Hematopoietic multipotent progenitor cell treated with erythropoietin and hydrocortisone succinate and interleukin-3 and kit ligand, for 8 days (in vitro differentiated cells): ENCODE measurements around the gene MEOX1.

Experiments used
- DNase-seq: peaks from one replicate; pipeline ENCODE4 v3.0.0-alpha.2; 2015

MEOX1 gene

DNA sequence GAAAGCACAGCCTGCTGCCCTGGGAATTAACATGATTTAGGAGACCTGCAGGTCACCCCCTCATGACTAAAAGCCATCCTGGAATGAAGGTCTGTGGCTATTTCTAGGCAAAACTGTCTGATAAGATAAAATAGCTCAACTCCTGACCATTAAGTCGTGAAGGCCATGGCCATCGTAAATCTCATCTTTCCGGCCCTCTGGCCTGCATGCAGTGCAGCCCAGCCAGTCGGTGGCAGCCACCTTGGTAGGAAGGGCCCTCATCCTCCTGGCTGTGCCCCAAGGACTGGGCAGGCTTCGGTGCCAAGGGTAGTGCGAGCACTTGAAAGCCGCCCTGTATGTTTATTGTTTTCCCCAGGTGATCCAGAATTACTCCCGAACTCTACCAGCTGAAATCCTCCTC is 18.2 kb upstream of the MEOX1 start:
- DNase-seq: no peak

DNA sequence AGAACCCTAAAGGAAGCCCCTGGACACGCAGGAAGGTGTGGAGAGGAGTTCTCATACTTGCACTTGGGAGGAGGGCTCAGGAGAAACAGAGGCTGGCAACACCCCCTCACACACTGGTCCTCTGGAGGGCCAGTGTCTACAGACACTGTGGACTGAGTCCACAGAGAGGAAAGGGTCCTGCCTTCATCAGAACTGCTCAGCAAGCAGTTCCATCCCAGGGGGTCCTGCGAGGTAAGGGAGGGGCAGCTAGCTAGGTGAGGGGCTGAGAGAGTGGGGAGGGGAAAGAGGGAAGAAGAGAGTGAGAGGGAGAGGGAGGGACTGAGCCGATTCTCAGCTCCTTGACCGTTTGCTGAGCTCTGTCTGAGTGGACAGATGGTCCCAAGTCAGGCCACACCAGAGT is 17.7 kb upstream of the MEOX1 start:
- DNase-seq: no peak

DNA sequence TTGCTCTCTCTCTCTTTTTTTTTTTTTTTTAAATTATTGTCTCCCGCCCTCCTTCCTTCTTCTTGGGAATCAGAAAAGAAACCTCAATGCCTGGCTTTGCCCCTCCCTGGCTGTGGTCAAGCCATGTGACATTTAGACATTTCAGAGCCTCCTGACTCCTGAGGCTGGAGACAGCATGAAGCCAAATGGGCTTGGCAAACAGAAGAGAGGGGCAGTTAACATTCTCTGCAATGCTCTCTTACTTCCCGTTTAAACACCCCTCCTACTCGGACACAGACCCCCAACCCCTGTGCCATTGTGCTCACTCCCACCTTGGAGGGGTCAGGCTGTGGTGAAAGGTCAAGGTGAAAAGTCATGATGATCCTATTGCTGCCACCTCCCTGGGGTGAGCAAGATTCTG is 14.7 kb upstream of the MEOX1 start:
- peak; percentile 13 for DNase-seq

DNA sequence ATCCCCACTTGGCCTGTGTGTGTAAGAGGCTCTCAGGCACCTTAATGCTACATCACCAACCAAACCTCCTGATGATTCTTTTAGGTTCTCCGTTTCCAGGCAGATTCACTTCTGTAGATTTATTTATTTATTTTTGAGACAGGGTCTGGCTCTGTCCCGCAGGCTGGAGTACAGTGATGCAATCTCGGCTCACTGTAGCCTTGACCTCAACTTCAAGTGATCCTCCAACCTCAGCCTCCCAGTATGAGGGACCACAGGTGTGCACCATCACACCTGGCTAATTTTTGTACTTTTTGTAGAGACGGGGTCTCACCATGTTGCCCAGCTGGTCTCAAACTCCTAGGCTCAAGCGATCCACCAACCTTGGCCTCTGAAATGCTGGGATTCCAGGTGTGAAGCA is 12.7 kb upstream of the MEOX1 start:
- DNase-seq: no peak

DNA sequence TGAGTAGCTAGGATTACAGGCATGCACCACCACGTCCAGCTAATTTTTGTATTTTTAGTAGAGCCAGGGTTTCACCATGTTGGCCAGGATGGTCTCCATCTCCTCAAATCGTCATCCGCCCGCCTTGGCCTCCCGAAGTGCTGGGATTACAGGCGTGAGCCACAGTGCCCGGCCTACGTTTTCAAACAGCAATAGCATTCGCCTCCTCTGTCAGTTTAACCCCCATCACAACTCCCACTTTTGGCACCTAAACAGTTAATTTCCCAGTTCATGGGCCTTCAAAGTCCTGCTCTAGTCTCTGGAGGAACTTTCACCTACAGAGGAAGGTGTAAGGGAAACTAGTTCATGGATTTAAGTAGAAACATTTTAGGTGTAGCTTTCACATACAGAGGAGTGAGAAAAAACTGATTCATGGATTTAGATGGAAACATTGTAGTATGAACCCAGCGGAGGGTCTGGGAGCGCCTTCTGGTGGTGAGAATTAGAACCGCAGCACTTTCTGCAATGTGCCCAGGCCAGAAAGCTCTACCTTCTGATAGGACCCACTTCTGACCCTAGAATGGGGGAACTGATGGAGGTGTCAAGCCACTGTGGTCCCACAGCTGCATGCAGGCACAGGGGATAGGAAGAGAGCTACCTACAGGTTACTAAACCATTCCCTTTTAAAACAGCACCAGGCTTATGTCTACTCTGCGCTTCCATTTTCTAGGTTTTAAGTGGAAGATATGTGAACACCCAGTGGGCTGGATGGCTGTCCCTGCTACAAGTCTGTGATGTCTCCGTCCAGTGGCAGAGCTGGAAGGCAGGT is 12.0 kb upstream of the MEOX1 start:
- DNase-seq: peak; percentile 51

DNA sequence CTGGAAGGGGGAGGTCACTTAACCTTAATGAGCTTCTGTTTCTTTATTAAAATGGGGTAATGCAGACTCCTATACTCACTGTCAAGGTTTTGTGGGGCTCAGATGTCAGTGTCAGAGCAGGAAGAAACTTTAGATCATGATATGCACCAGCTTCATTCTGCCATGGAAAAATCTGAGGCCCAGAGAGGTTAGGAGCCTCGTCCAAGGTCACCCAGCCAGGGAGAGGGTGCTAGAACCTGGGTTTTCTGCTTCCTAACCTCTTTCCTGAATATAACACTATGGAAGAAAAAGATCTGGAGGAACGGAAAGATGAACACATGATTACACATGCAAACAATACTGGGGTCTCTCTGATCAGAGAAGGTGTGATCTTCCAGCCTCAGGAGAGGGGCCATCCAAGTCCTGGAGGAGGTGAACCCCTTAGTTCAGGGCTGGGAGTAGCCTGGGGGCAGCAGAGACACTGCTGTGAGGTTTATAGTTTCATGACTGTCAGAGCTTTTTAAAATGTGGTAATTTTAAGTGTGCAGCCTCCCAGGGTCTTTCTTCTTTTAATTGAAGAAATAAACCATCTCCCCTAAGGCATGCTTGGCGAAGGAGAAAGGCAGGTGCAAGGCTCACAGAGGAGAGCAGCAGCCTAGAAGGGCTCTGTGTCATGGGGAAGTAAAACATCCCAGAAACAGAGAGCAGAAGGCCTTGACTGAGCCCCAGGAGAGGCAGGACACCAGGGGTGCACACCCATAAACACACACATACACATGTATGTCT is 10.2 kb upstream of the MEOX1 start:
- DNase-seq: no peak

DNA sequence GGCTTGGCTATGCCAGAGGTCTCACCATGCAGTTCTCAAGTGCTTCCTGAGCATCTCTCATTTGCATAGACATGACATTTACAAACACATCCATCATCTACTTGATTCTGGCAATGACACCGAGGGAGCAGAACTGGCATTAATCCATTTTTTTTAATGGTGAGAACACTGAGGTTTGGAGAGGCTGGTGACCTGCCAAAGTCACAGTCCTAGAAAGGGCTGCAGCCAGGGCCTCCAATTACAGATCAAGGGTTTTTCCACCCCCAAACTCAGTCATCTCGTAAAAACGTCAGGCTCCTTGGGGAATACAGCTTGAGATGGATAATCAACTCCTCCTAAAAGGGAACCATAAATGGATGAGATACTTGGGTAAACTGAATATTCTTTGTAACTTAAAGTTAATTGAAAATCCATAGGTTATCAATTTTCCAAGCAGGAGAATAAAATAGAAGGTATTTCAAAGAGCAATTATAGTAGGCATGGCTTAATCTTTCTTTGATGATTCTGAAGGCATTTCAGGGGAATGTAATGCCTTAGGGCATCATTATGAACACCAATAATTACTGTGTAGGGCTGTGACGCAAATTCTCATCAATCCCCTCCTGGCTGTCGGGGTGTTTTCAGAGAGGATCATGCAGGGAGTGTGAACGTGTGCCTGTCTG is 9.4 kb upstream of the MEOX1 start:
- DNase-seq: no peak

DNA sequence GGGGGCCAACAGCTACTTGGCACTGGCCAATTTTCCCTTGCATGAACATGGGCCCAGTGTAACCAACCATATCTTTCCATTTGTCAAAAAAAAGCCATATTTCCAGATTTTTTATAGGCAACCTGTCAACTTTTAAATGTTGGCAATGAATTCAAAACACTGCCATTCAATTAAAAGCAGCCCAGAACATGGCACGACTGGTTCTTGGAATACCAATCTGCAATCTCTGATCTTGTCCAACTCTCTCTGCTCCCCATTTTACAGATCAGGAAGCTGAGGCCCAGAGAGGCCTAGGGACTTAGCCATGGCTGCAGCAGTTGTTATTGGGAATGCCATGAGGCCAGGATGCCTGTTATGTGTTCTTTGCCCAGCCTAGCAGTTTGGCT is 8.9 kb upstream of the MEOX1 start:
- DNase-seq: no peak

DNA sequence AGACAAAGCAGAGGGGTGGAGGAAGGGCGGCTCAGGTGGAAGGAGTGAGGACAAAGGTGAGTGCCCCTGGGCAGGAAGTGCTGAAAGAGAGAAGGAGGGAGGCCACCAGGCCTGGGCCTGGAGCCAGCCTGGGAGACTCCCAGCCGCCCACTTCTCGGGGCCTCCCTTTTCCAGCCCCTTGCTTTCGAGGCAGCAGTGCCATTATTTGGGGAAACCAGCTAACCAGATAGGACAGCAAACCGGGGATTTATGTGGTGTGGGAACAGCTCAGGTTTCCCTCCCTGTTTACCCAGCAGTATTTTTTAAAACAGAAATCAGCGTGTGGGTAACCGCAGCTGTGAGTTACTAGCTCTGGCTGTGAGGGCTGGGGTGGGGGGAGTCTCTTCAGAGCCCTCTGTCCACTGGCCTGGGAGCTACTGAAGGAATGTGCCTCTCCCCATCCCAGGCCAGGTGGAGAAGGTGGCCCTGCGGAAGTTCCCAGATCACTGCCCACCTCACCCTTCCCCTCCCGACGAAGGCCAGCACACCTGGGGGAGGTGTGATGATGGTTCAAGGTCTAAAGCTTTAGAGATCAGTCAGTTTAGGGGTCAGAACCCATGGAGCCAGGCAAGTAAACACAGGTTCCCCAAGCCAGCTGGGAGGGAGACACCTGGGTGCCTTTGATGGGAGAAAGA is 8.4 kb upstream of the MEOX1 start:
- no peak for DNase-seq

DNA sequence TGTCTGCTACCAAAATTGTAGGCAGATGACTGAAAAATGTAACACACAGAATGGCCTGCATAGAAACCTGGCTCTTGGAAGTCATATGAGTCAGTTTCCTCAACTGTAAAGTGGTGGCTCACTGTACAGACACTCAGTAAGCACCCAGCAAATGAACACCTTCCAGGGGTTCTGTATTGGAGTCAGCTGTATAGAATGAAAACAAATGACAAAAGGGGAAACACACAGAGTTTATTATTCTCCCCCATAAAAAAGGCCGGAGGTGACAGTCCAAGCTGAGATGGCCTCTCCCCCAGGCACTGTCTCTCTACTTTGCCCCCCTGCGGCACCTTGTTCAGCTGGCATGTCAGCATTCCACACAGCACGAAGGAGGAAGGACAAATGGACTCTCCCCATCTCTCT is 6.2 kb upstream of the MEOX1 start:
- DNase-seq: no peak

DNA sequence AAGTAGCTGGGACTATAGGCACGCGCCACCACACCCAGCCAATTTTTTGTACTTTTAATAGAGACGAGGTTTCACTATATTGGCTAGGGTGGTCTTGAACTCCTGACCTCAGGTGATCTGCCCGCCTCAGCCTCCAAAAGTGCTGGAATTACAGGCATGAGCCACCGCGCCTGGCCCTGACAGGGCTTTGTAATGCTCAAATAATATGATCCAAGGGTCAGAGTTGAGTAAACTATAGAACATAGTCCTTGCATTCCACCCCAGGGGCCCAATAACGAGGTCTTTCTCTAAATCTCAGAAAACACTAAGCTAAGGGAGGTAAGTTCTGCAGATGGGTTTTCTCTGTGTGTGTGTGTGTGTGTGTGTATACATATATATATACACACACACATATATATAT is 5.8 kb upstream of the MEOX1 start:
- DNase-seq: no peak

DNA sequence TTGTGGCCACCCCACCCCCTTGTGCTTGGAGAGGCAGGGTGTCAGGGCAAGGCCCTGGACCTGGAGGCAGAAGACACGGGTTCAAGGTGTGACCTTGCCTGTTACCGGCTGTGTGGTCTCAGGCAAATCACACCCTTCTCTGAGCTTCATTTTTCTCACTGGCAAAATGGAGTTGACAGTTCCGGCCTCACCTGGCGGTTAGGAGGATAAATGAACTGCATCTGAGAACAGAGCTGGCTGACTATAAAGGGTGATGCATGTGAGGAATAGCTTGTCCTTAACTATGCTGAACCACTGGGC is 4.2 kb upstream of the MEOX1 start:
- DNase-seq: no peak

DNA sequence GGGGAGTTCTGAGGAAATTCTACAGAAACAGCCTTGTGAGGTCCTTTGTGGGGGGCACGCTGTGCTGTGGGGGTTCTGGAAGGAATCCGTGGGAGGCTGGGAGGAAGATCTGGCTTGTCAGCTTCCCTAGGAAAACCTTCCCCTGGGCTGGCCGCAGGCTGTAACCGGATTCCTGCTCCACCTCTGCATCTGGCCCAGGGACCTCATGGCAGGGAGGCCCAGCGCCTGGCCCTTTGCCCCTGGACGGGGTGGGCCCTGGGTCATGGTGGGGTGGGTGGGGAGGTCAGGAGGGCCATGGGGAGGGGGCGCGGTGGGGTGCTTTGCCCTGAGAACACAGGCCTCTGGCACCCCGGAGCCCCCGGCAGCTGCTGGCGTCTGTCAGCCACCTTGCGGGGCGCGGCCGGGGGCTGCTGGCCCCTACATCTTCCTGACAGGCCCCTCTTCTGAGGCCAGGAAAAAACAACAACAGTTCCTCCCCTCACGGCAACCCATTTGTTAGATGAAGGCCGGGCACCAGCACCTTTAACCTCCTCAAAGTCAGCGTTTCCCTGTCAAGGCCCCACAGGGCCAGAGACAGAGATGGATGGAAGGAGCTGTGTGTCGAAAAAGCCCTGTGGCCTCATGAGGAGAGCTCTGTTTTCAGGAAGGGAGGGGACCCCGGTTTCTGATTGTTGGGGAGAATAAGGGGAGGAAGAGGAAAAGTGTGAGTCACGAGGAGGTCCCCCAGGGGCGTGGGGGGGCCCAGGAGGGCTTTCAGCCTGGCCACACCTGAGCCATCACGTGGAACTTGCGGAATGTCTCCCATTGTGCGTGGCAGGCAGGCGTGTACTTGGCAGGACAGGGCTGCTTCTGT is 3.6 kb upstream of the MEOX1 start:
- no peak for DNase-seq

DNA sequence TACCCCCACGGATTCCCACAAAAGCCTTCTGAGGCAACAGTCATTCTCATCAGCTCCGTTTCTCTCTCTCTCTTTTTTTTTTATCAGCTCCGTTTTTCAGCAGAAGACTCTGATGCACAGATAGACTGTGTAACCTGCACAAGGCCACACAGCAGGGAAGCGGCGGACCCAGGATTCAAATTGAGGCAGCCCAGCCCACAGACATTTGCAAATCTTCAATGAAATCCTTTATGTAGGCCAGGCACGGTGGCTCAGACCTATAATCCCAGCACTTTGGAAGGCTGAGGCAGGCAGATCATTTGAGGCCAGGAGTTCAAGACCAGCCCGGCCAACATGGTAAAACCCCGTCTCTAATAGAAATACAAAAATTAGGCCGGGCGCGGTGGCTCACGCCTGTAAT is 2.4 kb upstream of the MEOX1 start:
- DNase-seq: no peak

DNA sequence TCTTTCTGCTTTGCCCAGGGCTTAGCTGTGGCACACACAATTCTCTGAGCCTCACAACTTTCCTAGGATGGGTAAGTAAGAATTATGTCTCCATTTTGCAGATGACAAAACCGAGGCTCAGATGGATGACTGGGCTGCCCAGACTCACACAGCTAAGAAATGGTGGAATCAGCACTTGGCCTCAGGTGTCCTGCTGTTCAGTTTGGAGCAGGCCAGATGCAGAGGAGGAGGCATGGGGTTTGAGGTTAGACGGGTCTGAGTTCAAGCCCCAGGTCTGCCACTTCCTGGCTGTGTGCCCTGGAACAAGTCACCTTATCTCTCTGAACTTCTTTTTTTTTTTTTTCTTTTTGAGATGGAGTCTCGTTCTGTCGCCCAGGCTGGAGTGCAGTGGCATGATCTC is 1.7 kb upstream of the MEOX1 start:
- DNase-seq: no peak

DNA sequence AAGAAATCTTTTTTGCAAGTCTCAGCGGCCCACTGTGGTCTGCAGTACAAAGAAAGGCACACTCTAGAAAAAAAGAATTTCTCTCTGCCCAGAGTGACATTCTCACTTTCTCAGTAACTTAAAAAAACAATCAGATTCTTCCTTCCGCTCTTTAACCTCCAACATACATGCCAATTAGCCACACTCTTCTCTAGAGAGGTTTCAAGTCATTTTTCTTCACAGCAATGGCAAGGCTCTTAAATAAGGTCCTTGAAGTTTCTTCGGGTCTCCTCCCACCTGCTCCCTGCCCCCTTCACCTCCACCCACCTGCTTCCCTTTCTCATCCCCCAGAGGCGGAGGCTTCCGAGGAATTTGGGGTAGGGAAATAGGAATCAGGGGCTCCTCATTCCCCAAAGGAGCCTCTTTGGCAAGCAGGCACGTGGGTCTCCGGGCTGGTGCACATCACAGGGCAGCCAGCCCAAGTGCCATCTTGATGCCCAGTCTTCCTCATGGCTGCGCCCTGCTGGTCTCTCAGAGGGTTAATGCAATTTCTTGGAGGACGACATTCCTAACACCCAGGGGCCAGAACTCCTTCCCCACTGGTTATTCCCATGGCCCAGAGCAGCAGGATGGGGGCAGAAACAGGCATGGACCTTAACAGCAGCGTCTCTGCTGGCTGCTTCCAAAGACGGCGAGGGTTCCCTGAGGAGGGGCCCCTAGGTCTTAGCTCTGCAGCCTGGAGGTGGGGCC is 855 bp upstream of the MEOX1 start:
- DNase-seq: no peak

DNA sequence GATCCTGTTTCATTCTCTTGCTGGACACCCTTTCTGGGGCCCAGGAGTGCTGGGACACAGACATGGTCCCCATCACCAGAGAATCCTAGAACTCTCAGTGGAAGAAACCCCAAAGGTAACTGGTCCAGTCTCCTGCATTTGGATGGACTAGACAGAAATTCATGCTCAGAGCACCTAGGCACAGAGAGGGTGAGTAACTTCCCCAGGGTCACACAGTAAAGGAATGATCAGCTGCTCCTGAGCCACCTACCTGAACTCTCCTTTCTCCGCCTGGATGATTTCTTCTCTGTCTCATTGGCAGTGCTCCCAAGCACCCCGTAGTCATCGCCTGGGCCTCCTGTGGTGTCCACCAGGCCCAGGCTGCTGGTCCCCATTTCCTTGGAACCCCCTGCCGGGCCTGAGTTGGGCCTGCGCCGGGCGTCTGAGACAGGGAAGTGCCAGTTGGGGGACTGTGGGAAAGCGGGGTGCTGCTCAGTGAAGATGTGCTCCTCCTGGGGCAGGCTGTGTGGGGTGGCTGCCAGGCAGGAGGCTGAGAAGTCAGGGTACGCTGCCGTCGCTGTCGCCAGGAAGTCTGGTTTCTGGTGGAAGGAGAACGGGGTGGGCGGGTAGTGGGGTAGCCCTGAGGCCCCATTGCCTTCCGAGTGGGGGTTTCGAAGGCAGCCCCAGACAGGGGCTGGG is 767 bp downstream of the MEOX1 start:
- no peak for DNase-seq

DNA sequence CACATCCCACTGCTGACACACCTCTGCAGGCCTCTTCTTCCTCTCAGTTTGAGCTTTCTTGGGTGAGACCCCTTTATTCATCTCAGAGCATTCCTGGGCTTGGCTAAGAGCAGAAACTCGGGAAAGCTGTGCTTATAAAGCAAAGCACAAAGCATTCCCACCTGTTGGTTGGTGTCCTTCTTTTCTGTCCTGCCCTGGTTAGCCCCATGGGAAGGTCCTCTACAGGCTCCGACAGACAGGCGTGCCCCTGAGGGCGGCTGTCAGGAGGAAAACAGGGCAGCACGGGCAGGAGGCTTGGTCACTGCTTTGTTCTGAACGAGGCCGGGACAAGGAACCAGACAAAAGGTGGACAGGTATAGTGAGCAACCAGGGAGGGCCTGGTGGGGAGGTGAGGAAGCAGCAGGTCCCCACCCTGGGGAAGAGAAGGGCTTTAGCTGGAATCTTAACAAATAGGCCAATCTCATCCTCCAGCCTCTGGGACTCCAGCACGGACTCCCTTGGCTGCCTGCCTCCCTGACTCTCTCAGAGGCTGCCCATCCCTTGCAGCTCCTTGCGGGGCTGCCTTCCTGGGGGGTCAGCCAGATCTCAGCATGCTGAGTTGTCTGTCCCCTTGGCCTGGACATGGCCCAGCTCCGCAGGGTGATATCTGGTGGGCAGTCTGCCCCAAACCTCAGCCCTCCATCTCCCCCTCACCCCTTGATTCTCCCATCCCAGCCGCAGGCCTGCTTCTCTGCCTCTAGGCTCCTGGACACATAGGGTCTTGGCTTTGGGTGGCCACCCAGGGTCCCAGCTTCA is 1.7 kb downstream of the MEOX1 start:
- DNase-seq: no peak

DNA sequence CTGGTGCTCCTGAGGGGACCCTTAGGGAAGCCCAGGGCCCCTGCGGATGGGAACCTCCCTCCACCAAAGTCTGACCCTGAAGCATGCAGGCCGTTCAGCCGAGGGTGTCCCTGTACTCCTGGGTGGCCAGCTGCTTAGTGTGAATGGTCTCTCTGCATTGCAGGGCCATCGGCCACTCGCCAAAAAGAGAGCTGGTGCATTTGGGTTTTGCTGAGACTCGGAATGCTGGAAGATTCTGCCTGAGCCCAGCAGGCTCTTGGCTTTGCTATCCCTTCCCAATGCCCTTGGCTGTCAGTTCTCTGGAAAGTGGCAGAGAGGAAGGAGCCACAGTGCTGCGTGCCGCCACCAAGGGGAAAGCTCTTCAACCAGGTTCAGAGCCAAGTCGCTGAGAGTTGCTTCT is 2.8 kb downstream of the MEOX1 start:
- DNase-seq: no peak

DNA sequence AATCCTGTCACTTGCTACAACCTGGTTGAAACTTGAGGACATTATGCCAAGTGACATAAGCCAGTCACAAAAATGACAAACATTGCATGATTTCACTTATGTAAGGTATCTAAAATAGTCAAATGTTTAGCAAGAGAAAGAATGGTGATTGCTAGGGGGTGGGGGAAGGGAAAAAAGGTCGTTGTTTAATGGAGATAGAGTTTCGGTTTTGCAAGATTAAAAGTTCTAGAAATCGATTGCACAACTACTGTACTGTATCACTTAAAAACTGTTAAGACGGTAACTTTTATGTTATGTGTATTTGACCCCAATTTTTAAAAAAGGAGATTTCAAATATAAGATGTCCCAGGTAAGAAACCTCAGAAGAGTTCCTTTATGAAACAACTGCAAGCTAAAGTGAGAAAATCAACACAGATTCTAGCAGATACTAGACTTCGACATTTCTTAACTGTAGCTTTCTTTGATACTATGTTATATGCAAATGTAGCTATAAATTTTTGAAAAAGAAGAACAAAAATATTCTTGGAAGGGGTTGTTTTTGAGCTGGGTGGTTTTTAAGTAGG is 5.9 kb downstream of the MEOX1 start:
- no peak for DNase-seq
